BJ (cell line): ENCODE results near the gene SHROOM3. TPM values are rescaled to one million over a fixed set of nuclear protein-coding genes. Genes with fewer than 3 reads are reported as not detected.
A peak's percentile ranks its signal among the peaks of the same experiment; 100 is the strongest.

ENCODE experiments used
- CTCF ChIA-PET: fragments of 350-600 bp; formaldehyde crosslinking; extraction: SDS; loops from one replicate; lab custom pipeline; 2021; ENCODE audit warnings: antibody characterized with exemption, inconsistent platforms; lab: Yijun Ruan, JAX
- POLR2A ChIA-PET: fragments of 300-600 bp; sonication (Branson Sonifier 250); formaldehyde crosslinking; extraction: SDS; loops from one replicate; lab custom pipeline; 2021; ENCODE audit warnings: antibody characterized with exemption; lab: Charles Lee
- DNase-seq: peaks from one replicate; pipeline ENCODE4 v3.0.0-alpha.2; 2011; ENCODE audit warnings: low read depth
- H3K27me3 ChIP-seq: 2 replicates; pipeline ENCODE4 v1.6.0; 2011; ENCODE audit warnings: low read length; ENCODE audit not compliant: control insufficient read depth, insufficient read depth
- H3K36me3 ChIP-seq: 2 replicates; pipeline ENCODE4 v1.5.1; 2011; ENCODE audit warnings: low read length; ENCODE audit not compliant: control insufficient read depth, insufficient read depth
- H3K4me3 ChIP-seq: 2 replicates; pipeline ENCODE4 v1.5.1; 2011; ENCODE audit warnings: low read depth, mild to moderate bottlenecking, control low read depth, low read length
- CTCF ChIP-seq: IDR thresholded peaks from 2 replicates; pipeline ENCODE4 v1.5.1; 2011; ENCODE audit warnings: low read depth, mild to moderate bottlenecking, control low read depth, inconsistent platforms, low read length, moderate library complexity; ENCODE audit not compliant: insufficient read depth
- polyA plus RNA-seq: library from polyadenylated mRNA; depleted of rRNA; stranded (reverse); fragments of >200 nt; gene quantifications from 2 replicates; pipeline ENCODE4 v1.2.3, GENCODE V29; 2011

SHROOM3 gene
- polyA plus RNA-seq, 1 experiment, result 46.1 TPM

- no peak for DNase-seq
- no peaks in the 10 kb centered on the region for H3K27me3 ChIP-seq
- CTCF ChIA-PET, result interaction anchor here (1.4 kb wide), 1 partner anchor 9 kb away, joined by 3 read pairs; no protein-coding TSS in a partner anchor
- no peak overlapping the region for H3K4me3 ChIP-seq
- POLR2A ChIA-PET, result no interaction called here
- no peaks in the 10 kb centered on the region for H3K36me3 ChIP-seq
- no peak for TF ChIP-seq CTCF
Observed at GRCh38 chr4:76559236-76560071, 124.4 kb downstream of the SHROOM3 start.

GRCh38 chr4:76562161-76562560 is 127.1 kb downstream of the SHROOM3 start:
- H3K27me3 ChIP-seq, result no peaks in the 10 kb centered on the region
- no peaks in the 10 kb centered on the region for H3K36me3 ChIP-seq
- H3K4me3 ChIP-seq, result no peak overlapping the region
- ChIA-PET POLR2A (no interaction called here), CTCF (interaction anchor here (1.1 kb wide), 1 partner anchor 9 kb away, joined by 3 read pairs; no protein-coding TSS in a partner anchor)
- peak; percentile 77 for DNase-seq
- TF ChIP-seq CTCF, result no peak

GRCh38 chr4:76562836-76563453 is 127.9 kb downstream of the SHROOM3 start:
- no peak overlapping the region for H3K4me3 ChIP-seq
- H3K36me3 ChIP-seq, result no peaks in the 10 kb centered on the region
- CTCF ChIA-PET, result interaction anchor here (0.6 to 1.1 kb wide), 2 partner anchors 8 to 18 kb away, joined by 3 read pairs; no protein-coding TSS in a partner anchor
- no peak for DNase-seq
- H3K27me3 ChIP-seq, result no peaks in the 10 kb centered on the region
- POLR2A ChIA-PET, result no interaction called here
- no peak for TF ChIP-seq CTCF

GRCh38 chr4:76563454-76564122 is 128.6 kb downstream of the SHROOM3 start:
- DNase-seq, result no peak
- ChIA-PET POLR2A (no interaction called here), CTCF (interaction anchor here (0.6 to 1.2 kb wide), 3 partner anchors 8 to 17 kb away, joined by 3 read pairs; no protein-coding TSS in a partner anchor)
- Histone ChIP-seq H3K27me3 (no peaks in the 10 kb centered on the region), H3K36me3 (no peaks in the 10 kb centered on the region), H3K4me3 (no peak overlapping the region)
- TF ChIP-seq CTCF, result no peak
